ENCODE data around the gene OSGIN1. TPM values are rescaled to one million over a fixed set of nuclear protein-coding genes. Genes with fewer than 3 reads are reported as not detected.

The OSGIN1 gene
- total RNA-seq, 4 donors from 2014 or later, result 5.9 to 15.7 (median 13.3) TPM

- ATAC-seq (ENCODE audit: low FRiP score) (no peak), DNase-seq (ENCODE audit: low spot score) (no peak)
- TF ChIP-seq CTCF (IDR thresholded peaks at IDR 0.05), result no peak
These were observed 6.8 kb downstream of the OSGIN1 start for GRCh38 chr16:83959656-83960434.

- ATAC-seq (ENCODE audit: low FRiP score) (no peak), DNase-seq (ENCODE audit: low spot score) (no peak)
- no peak for TF ChIP-seq CTCF (IDR thresholded peaks at IDR 0.05)
These were observed 7.6 kb downstream of the OSGIN1 start for GRCh38 chr16:83960521-83961249.

- DNase-seq (ENCODE audit: low spot score) (no peak), ATAC-seq (ENCODE audit: low FRiP score) (no peak)
- TF ChIP-seq CTCF (IDR thresholded peaks at IDR 0.05), result no peak
These were observed 8.6 kb downstream of the OSGIN1 start for GRCh38 chr16:83961591-83961990.

GRCh38 chr16:83963277-83964119, 10.5 kb downstream of the OSGIN1 start:
- no peak for TF ChIP-seq CTCF (IDR thresholded peaks at IDR 0.05)
- DNase-seq (ENCODE audit: low spot score) (no peak), ATAC-seq (ENCODE audit: low FRiP score) (no peak)

- TF ChIP-seq CTCF (IDR thresholded peaks at IDR 0.05), result no peak
- ATAC-seq (ENCODE audit: low FRiP score) (no peak), DNase-seq (ENCODE audit: low spot score) (no peak)
These were observed 11.8 kb downstream of the OSGIN1 start for GRCh38 chr16:83964684-83965443.

GRCh38 chr16:83965444-83966152, 12.6 kb downstream of the OSGIN1 start:
- DNase-seq (ENCODE audit: low spot score) (no peak), ATAC-seq (ENCODE audit: low FRiP score) (no peak)
- no peak for TF ChIP-seq CTCF (IDR thresholded peaks at IDR 0.05)

Data from omental fat pad (tissue), 4 donors.